ENCODE data around the gene GALNT13.

DNA sequence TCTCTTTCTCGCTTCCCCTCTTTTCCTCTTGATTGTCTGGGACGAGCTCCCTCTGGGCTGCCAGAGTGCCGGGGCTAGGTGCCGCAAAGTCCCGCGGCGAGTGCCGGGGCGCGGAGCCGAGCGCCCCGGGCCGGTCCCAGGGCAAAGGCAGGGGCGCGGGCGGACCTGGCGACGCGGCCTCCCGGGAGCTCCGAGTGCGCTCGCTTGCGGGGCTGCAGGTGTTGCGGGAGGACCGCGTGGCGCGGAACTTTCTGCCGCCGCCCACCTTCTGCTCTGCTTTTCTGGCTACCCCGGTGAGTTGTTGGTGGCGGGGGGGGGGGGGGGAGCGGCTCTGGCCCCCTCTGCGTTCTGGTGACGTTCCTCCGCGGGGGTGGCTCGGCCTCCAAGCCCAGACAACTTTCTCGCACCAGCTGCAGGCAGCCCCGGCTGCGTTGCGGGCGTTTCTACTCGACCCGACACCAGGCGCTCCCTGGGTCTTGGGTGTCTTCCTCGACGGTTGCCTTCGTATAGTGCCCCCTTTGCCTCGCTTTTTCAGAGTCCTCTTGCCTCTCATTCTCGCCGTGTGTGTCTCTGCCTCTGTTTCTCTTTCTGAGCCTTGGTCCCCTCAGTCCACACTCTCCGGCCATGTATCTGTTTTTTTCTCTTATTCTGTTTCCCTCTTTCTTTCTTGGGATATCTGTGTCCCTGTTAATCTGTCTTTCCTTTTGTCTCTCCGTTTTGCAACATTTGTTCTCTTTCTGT, 759 bp downstream of the GALNT13 start:
- TF ChIP-seq, protein P1, sequence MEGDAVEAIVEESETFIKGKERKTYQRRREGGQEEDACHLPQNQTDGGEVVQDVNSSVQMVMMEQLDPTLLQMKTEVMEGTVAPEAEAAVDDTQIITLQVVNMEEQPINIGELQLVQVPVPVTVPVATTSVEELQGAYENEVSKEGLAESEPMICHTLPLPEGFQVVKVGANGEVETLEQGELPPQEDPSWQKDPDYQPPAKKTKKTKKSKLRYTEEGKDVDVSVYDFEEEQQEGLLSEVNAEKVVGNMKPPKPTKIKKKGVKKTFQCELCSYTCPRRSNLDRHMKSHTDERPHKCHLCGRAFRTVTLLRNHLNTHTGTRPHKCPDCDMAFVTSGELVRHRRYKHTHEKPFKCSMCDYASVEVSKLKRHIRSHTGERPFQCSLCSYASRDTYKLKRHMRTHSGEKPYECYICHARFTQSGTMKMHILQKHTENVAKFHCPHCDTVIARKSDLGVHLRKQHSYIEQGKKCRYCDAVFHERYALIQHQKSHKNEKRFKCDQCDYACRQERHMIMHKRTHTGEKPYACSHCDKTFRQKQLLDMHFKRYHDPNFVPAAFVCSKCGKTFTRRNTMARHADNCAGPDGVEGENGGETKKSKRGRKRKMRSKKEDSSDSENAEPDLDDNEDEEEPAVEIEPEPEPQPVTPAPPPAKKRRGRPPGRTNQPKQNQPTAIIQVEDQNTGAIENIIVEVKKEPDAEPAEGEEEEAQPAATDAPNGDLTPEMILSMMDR (IDR thresholded peaks at IDR 0.05): no peak
- TF ChIP-seq EP300 (IDR thresholded peaks at IDR 0.05) (no peak), POLR2A (IDR thresholded peaks at IDR 0.05) (no peak), POLR2AphosphoS5 (IDR thresholded peaks at IDR 0.05) (no peak)

All from gastroesophageal sphincter (tissue), 3 donors.